Measurements from ENCODE around the gene YJU2.
A peak's percentile ranks its signal among the peaks of the same experiment; 100 is the strongest.

The YJU2 gene

DNA sequence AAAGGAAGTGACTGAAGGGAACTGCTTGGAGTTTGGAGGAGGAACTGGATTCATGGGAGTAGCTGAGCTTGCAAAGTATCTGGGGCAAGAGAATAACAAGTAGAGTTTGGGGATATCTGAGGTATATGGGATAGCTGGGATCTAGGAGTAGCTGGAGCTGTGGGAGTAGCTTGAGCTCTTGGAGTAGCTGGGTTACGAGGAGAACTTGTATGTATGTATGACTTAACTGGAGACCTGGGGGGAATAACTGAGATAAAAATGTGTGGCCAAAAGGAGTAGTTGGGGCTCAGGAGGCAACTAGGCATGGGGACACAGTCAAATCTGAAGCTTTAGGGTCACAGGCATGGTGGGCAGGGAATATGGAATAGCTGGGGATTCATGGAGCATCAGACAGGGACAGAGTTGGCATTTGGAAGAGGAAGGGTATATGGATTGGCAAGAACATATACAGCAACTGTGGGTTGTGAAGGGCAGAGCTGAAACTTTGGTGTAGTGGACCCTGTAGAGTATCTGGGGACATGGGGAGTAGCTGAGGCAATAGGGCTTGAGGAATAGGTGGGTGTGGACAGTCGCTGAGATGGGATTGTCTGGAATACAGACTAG lies 45.8 kb upstream of the YJU2 start:
- no peak for DNase-seq (ENCODE audit: low read depth, low spot score)
- H3K4me3 ChIP-seq (ENCODE audit: low read depth, low read length), result no peak overlapping the region
- in situ Hi-C loops (cut with HindIII; ENCODE audit: low sequenced_read_pairs), result no loop called here
- TF ChIP-seq, protein P1, sequence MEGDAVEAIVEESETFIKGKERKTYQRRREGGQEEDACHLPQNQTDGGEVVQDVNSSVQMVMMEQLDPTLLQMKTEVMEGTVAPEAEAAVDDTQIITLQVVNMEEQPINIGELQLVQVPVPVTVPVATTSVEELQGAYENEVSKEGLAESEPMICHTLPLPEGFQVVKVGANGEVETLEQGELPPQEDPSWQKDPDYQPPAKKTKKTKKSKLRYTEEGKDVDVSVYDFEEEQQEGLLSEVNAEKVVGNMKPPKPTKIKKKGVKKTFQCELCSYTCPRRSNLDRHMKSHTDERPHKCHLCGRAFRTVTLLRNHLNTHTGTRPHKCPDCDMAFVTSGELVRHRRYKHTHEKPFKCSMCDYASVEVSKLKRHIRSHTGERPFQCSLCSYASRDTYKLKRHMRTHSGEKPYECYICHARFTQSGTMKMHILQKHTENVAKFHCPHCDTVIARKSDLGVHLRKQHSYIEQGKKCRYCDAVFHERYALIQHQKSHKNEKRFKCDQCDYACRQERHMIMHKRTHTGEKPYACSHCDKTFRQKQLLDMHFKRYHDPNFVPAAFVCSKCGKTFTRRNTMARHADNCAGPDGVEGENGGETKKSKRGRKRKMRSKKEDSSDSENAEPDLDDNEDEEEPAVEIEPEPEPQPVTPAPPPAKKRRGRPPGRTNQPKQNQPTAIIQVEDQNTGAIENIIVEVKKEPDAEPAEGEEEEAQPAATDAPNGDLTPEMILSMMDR (IDR thresholded peaks at IDR 0.05; ENCODE audit: low read depth, low read length), result no peak

DNA sequence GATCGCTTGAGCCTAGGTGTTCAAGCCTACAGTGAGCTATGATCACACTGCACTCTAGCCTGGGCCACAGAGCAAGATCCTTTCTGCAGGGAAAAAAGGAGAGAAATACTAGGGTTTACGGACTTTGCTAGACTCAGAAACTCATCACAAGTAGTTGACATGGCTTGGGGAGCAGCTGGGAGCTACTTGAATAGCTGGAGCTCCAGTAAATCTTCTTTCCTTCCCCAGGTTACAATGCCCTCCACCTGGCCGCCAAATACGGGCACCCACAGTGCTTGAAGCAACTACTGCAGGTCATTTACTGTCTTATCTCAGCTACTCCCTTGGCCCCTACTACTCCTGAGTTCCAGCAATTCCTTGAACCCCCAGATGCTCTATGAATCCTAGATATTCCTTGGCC lies 45.1 kb upstream of the YJU2 start:
- DNase-seq (ENCODE audit: low read depth, low spot score), result no peak
- in situ Hi-C loops (cut with HindIII; ENCODE audit: low sequenced_read_pairs), result no loop called here
- TF ChIP-seq, protein P1 (IDR thresholded peaks at IDR 0.05; ENCODE audit: low read depth, low read length), result no peak
- no peak overlapping the region for H3K4me3 ChIP-seq (ENCODE audit: low read depth, low read length)

DNA sequence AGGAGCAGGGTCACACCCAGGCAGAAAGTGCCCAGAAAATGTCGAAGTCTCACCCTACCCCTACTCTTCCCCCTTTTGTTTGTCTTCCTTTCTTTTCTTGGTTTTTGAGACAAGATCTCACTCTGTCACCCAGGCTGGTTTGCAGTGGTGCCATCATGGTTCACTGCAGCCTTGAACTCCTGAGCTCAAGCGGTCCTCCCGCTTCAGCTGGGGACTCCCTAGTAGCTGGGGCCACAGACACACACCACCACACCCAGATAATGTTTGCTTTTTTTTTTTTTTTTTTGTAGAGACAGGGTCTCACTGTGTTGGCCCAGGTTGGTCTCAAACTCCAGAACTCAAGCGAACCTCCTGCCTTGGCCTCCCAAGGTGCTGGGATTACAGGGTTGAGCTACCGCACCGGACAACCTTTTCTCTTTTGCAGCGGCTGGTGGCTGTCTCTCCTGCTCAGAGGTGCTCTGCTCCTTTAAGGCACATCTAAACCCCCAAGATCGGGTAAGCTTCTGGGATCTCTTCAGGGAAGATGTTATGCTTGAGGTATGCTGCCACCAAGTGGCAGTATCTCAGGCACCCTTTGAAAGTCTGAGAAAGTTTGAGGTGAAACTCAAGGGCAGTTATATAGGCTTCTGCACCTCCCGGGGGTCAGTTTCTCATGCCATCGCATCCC lies 39.9 kb upstream of the YJU2 start:
- DNase-seq (ENCODE audit: low read depth, low spot score), result peak; percentile 37
- H3K4me3 ChIP-seq (ENCODE audit: low read depth, low read length), result no peak overlapping the region
- TF ChIP-seq, protein P1 (IDR thresholded peaks at IDR 0.05; ENCODE audit: low read depth, low read length), result peak; percentile 52
- in situ Hi-C loops (cut with HindIII; ENCODE audit: low sequenced_read_pairs), result no loop called here

DNA sequence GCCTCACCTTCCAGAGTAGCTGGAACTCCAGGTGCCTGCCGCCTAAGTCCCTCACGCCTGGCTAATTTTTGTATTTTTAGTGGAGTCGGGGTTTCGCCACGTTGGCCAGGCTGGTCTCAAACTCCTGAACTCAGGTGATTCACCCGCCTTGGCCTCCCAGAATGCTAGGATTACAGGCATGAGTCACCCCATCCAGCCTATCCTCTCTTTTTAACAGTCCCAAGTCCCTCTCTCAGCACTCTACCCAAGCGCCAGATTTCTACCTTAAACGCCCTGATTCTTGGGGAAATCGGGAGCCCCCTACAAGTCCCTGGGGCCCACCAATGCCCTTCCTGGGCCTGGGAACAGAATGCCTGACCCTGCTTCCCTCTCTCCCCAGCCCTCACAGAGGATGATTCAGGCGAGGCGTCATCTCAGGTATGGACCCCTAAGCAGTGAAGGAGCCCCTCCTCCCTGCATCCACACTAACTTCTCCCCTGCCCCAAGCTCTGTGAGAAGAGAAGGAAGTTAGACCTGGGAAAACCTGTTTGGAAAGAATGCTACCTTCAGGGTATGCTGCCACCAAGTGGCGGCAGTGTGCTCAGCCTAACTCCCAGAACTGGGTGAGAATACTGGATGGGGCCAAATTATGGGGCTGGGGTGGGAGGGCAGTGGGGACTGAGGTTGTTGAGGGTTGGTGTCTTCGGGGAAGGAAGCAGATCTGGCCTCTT lies 38.3 kb upstream of the YJU2 start:
- in situ Hi-C loops (cut with HindIII; ENCODE audit: low sequenced_read_pairs), result no loop called here
- peak; percentile 27 for DNase-seq (ENCODE audit: low read depth, low spot score)
- TF ChIP-seq, protein P1 (IDR thresholded peaks at IDR 0.05; ENCODE audit: low read depth, low read length), result peak; percentile 74
- H3K4me3 ChIP-seq (ENCODE audit: low read depth, low read length), result no peak overlapping the region

DNA sequence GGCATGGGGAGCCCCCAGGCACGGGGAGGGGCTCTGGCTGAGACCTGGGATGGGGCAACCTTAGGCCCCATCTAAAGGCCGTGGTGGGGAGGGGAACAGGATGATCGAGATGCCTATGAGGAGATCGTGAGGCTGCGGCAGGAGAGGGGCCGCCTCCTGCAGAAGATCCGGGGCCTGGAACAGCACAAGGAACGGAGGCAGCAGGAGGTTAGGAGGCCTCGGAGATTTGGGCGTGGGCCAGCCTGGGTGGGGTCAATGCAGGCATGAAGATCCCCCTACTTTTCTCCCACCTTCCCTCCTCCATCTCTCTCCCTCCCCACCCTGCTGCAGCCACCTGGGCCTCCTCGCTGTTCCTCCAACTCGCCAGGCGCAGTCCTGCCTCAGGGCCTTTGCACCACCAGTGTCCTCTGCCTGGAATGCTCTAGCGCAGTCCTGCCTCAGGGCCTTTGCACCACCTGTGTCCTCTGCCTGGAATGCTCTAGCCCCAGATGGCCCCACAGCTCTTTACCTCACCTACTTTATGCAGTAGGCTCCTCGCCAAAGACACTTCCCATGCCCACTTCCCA lies 36.6 kb upstream of the YJU2 start:
- no peak overlapping the region for H3K4me3 ChIP-seq (ENCODE audit: low read depth, low read length)
- TF ChIP-seq, protein P1 (IDR thresholded peaks at IDR 0.05; ENCODE audit: low read depth, low read length), result no peak
- in situ Hi-C loops (cut with HindIII; ENCODE audit: low sequenced_read_pairs), result no loop called here
- no peak for DNase-seq (ENCODE audit: low read depth, low spot score)

DNA sequence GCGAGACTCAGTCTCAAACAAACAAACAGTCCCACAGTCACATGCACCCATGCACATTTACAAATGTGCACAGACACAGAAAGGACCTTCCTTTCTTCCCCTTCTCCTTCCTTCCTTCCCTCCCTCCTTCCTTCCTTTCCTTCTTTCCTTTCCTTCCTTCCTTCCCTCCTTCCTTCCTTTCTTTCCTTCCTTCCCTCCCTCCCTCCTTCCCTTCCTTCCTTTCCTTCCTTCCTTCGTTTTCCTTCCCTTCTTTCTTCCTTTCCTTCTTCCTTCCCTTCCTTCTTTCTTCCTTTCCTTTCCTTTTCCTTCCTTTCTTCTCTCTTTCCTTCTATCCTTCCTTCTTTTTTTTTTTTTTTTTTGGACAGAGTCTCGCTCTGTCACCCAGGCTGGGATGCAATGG lies 33.8 kb upstream of the YJU2 start:
- DNase-seq (ENCODE audit: low read depth, low spot score), result no peak
- in situ Hi-C loops (cut with HindIII; ENCODE audit: low sequenced_read_pairs), result no loop called here
- TF ChIP-seq, protein P1 (IDR thresholded peaks at IDR 0.05; ENCODE audit: low read depth, low read length), result no peak
- no peak overlapping the region for H3K4me3 ChIP-seq (ENCODE audit: low read depth, low read length)

All from astrocyte of the spinal cord (primary cell).